Tibial artery (tissue), 4 donors: ENCODE measurements around the gene ANGPTL8.

Source experiments
- DNase-seq, 2 donors: peaks; one replicate each; pipeline ENCODE4 v3.0.0-alpha.2; 2019
- H3K27ac ChIP-seq, 2 donors: fragments of 200-600 bp; sonication (generic) in 1 of 2; 1 replicate in 1 of 2; 2 replicates in 1 of 2; pipeline ENCODE4 v1.5.1; 2018 to 2019; ENCODE audit warnings: mild to moderate bottlenecking in 1 of 2
- H3K27me3 ChIP-seq, 2 donors: fragments of 200-600 bp; sonication (generic) in 1 of 2; one replicate each; pipeline versions ENCODE4 v1.5.1 to v1.6.0; 2016 to 2019
- H3K36me3 ChIP-seq, 3 donors: fragments of 200-600 bp; sonication (generic) in 2 of 3; one replicate each; pipeline ENCODE4 v1.5.1; 2016 to 2019; ENCODE audit warnings: mild to moderate bottlenecking in 2 of 3
- H3K4me1 ChIP-seq, 4 donors: fragments of 200-600 bp; sonication (generic) in 2 of 4; 1 replicate in 3 of 4; 2 replicates in 1 of 4; pipeline ENCODE4 v1.5.1; 2016 to 2019
- H3K4me3 ChIP-seq, 2 donors: fragments of 200-600 bp; sonication (generic) in 1 of 2; 1 replicate in 1 of 2; 2 replicates in 1 of 2; pipeline ENCODE4 v1.5.1; 2018 to 2019; ENCODE audit warnings: mild to moderate bottlenecking in 2 of 2
- H3K9me3 ChIP-seq, 3 donors: fragments of 200-600 bp; sonication (generic) in 1 of 3; one replicate each; pipeline ENCODE4 v1.5.1; 2016 to 2019
- CTCF ChIP-seq, 2 experiments: fragments of 200-600 bp in 1 of 2; fragments of 450-650 bp in 1 of 2; IDR thresholded peaks; one replicate each; pipeline ENCODE4 v1.5.1; 2017 to 2019; ENCODE audit warnings: antibody characterized with exemption in 2 of 2, mild to moderate bottlenecking in 1 of 2, moderate library complexity in 1 of 2
- intact Hi-C: fragments of 100-400 bp; cut with DNase I; formaldehyde crosslinking; loops from one replicate; pipeline ENCODE4 v1.15.0; 2023; ENCODE audit warnings: low total_unique reads

ANGPTL8 gene

GRCh38 chr19:11237321-11237720, 2.1 kb upstream of the ANGPTL8 start:
- no peak overlapping the region for H3K27ac ChIP-seq
- no peak for DNase-seq
- H3K4me1 ChIP-seq, result no peaks in the 10 kb centered on the region
- intact Hi-C loops, result no loop called here
- no peak overlapping the region for H3K4me3 ChIP-seq
- H3K36me3 ChIP-seq, result peaks cover 13 to 90% (median 78%) of the 10 kb centered on the region in 3 donors
- H3K27me3 ChIP-seq, result no peaks in the 10 kb centered on the region
- peaks cover 0 to 6% (median 0%) of the 10 kb centered on the region in 3 donors for H3K9me3 ChIP-seq
- no peak for TF ChIP-seq CTCF (IDR thresholded peaks at IDR 0.05)

DNA sequence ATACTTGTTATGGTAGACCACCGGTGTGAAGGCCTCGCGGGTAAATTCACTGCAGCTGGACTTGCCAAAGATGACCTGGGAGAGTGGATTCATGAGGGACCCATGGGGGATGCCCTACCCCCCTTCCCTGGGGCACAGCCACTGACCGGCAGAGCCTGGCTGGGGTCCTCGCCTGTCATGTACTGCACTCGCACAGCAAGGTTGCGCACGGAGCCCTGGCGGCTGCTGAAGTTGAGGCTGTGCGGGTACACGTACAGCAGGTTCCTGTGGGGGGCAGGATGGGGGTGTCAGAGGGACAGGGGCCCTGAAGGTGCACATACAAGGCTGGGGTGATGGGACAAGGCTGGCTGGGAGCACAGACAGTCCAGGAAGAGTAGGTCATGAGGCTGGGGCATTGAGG, 1.4 kb upstream of the ANGPTL8 start:
- H3K9me3 ChIP-seq, result peaks cover 0 to 6% (median 0%) of the 10 kb centered on the region in 3 donors
- no peaks in the 10 kb centered on the region for H3K27me3 ChIP-seq
- DNase-seq, result no peak
- intact Hi-C loops, result no loop called here
- H3K36me3 ChIP-seq, result peaks cover 6 to 90% (median 71%) of the 10 kb centered on the region in 3 donors
- TF ChIP-seq CTCF (IDR thresholded peaks at IDR 0.05), result no peak
- H3K27ac ChIP-seq, result no peak overlapping the region
- no peaks in the 10 kb centered on the region for H3K4me1 ChIP-seq
- no peak overlapping the region for H3K4me3 ChIP-seq

- peaks cover 6 to 86% (median 66%) of the 10 kb centered on the region in 3 donors for H3K36me3 ChIP-seq
- H3K4me3 ChIP-seq, result no peak overlapping the region
- H3K4me1 ChIP-seq, result peaks cover 0 to 5% (median 3%) of the 10 kb centered on the region in 4 donors
- no peak for DNase-seq
- no peaks in the 10 kb centered on the region for H3K27me3 ChIP-seq
- intact Hi-C loops, result no loop called here
- no peak overlapping the region for H3K27ac ChIP-seq
- H3K9me3 ChIP-seq, result peaks cover 0 to 6% (median 0%) of the 10 kb centered on the region in 3 donors
- no peak for TF ChIP-seq CTCF (IDR thresholded peaks at IDR 0.05)
Observed at GRCh38 chr19:11238781-11239376, 540 bp upstream of the ANGPTL8 start.

DNA sequence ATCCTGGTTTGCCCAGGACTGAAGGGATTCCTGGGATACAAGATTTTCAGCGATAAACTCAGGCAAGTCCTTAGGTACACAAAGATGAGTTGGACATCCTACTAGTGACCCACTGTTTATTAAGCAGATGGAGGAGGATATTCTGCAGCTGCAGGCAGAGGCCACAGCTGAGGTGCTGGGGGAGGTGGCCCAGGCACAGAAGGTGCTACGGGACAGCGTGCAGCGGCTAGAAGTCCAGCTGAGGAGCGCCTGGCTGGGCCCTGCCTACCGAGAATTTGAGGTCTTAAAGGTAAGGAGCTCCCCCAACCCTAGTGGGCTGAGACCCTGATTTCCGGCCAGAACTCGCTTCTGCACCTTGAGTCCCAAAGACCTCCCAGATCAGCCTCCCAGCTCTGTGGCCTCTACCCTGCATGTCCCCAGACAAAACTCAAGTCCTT, 607 bp downstream of the ANGPTL8 start:
- no peak overlapping the region for H3K4me3 ChIP-seq
- H3K27ac ChIP-seq, result no peak overlapping the region
- DNase-seq, result no peak
- H3K27me3 ChIP-seq, result no peaks in the 10 kb centered on the region
- intact Hi-C loops, result no loop called here
- no peak for TF ChIP-seq CTCF (IDR thresholded peaks at IDR 0.05)
- H3K36me3 ChIP-seq, result peaks cover 6 to 76% (median 64%) of the 10 kb centered on the region in 3 donors
- H3K4me1 ChIP-seq, result peaks cover 0 to 6% (median 3%) of the 10 kb centered on the region in 4 donors
- H3K9me3 ChIP-seq, result peaks cover 0 to 6% (median 0%) of the 10 kb centered on the region in 3 donors

GRCh38 chr19:11242025-11242424, 2.6 kb downstream of the ANGPTL8 start:
- no peak for TF ChIP-seq CTCF (IDR thresholded peaks at IDR 0.05)

More at GRCh38 chr19:11242025-11242424, 2.6 kb downstream of the ANGPTL8 start:
- peaks cover 0 to 6% (median 3%) of the 10 kb centered on the region in 4 donors for H3K4me1 ChIP-seq
- H3K27me3 ChIP-seq, result no peaks in the 10 kb centered on the region
- intact Hi-C loops, result no loop called here
- H3K27ac ChIP-seq, result no peak overlapping the region
- H3K9me3 ChIP-seq, result peaks cover 0 to 6% (median 0%) of the 10 kb centered on the region in 3 donors
- H3K4me3 ChIP-seq, result no peak overlapping the region
- DNase-seq, result no peak
- peaks cover 6 to 74% (median 46%) of the 10 kb centered on the region in 3 donors for H3K36me3 ChIP-seq
